Measurements from ENCODE around the gene RAPGEF2. TPM values are rescaled to one million over a fixed set of nuclear protein-coding genes. Genes with fewer than 3 reads are reported as not detected.

Gene RAPGEF2
- total and polyA plus RNA-seq, 2 donors (not counting 3 experiments of a cell fraction or from before 2014, with no cell fraction given): 28.7 to 55.2 TPM

DNA sequence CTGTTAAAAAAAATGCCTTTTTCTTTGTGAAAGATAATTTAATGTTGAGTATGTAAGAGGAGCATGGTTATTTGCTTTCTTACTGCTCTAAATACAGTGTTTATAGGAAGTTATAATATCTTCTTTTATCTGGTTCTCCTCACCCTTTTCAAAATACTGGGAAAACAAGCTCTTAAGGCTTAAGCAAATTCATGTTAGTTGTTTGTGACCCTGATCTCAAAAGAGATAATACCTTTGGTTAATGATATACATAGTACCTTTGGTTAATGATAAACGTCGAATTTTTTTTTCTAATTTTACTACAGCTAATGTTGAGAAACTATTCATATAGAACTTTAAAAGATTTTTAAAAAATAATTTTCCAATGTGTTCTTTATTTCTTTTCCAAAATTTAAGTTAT, 180.1 kb downstream of the RAPGEF2 start:
- DNase-seq (ENCODE audit: low read depth, low spot score) (no peak), FAIRE-seq (no peak)
- TF ChIP-seq, protein P1, sequence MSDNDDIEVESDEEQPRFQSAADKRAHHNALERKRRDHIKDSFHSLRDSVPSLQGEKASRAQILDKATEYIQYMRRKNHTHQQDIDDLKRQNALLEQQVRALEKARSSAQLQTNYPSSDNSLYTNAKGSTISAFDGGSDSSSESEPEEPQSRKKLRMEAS (IDR thresholded peaks at IDR 0.05; ENCODE audit: insufficient read depth, insufficient read length): no peak
- no peak for TF ChIP-seq MYC (IDR thresholded peaks at IDR 0.05; ENCODE audit: low read depth, low read length)
- TF ChIP-seq FOS (IDR thresholded peaks at IDR 0.05; ENCODE audit: borderline replicate concordance, insufficient read depth, low read length): no peak
- TF ChIP-seq JUN (IDR thresholded peaks at IDR 0.05; ENCODE audit: borderline replicate concordance, insufficient read depth, insufficient read length, low read depth): no peak
- TF ChIP-seq POLR2AphosphoS5 (IDR thresholded peaks at IDR 0.05; ENCODE audit: insufficient read depth, low read depth, low read length): no peak
- TF ChIP-seq GATA2 (IDR thresholded peaks at IDR 0.05; ENCODE audit: insufficient read depth, insufficient read length, low read depth, low read length): no peak
- TF ChIP-seq, protein P2, sequence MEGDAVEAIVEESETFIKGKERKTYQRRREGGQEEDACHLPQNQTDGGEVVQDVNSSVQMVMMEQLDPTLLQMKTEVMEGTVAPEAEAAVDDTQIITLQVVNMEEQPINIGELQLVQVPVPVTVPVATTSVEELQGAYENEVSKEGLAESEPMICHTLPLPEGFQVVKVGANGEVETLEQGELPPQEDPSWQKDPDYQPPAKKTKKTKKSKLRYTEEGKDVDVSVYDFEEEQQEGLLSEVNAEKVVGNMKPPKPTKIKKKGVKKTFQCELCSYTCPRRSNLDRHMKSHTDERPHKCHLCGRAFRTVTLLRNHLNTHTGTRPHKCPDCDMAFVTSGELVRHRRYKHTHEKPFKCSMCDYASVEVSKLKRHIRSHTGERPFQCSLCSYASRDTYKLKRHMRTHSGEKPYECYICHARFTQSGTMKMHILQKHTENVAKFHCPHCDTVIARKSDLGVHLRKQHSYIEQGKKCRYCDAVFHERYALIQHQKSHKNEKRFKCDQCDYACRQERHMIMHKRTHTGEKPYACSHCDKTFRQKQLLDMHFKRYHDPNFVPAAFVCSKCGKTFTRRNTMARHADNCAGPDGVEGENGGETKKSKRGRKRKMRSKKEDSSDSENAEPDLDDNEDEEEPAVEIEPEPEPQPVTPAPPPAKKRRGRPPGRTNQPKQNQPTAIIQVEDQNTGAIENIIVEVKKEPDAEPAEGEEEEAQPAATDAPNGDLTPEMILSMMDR (IDR thresholded peaks at IDR 0.05; ENCODE audit: extremely low read depth in 1 of 2, insufficient read depth in 1 of 2, low read depth in 1 of 2, low read length in 2 of 2): no peak
- TF ChIP-seq EZH2 (IDR thresholded peaks at IDR 0.05; ENCODE audit: borderline replicate concordance, low read depth, low read length, severe bottlenecking): no peak
- no peak for TF ChIP-seq POLR2A (IDR thresholded peaks at IDR 0.05; ENCODE audit: low read depth, low read length)
- peak overlapping the region; percentile 54 for H3K4me2 ChIP-seq (ENCODE audit: insufficient read depth, low read length)
- no peaks in the 10 kb centered on the region for H3K27me3 ChIP-seq (ENCODE audit: control insufficient read depth in 2 of 2, insufficient read depth in 2 of 2, low read length in 2 of 2)
- no peak overlapping the region for H2AFZ ChIP-seq (ENCODE audit: low read depth, low read length)
- ChIA-PET POLR2A (no interaction called here), CTCF (interaction anchor here (1.1 to 2.4 kb wide), 5 partner anchors 9 to 55 kb away, joined by 3 to 7 read pairs (median 4); no protein-coding TSS in a partner anchor)
- no peaks in the 10 kb centered on the region for H3K36me3 ChIP-seq (ENCODE audit: control insufficient read depth in 2 of 2, extremely low read depth in 1 of 2, insufficient read depth in 2 of 2, low read length in 2 of 2)
- H3K4me3 ChIP-seq (replicated peaks in 1 of 3; ENCODE audit: insufficient read depth in 1 of 3, low read depth in 1 of 3, low read length in 3 of 3): no peak overlapping the region
- no peaks in the 10 kb centered on the region for H3K9me3 ChIP-seq (replicated peaks; ENCODE audit: control insufficient read depth, insufficient read depth, low read length)
- dilution Hi-C loops (cut with MboI; ENCODE audit: extremely low pct_ligation_motif_present, low sequenced_read_pairs): no loop called here
- H3K9ac ChIP-seq (replicated peaks; ENCODE audit: extremely low read depth, insufficient read depth, low read length): peak overlapping the region; percentile 8
- no peaks in the 10 kb centered on the region for H3K9me1 ChIP-seq (replicated peaks; ENCODE audit: control insufficient read depth, extremely low read depth, insufficient read depth, low read length)
- H3K4me1 ChIP-seq (ENCODE audit: control insufficient read depth, extremely low read depth, insufficient read depth, low read length): peaks cover 20% of the 10 kb centered on the region
- H3K79me2 ChIP-seq (ENCODE audit: control insufficient read depth, insufficient read depth, low read length): no peaks in the 10 kb centered on the region
- BruUV-seq (replicated peaks): no TSS peak
- peak overlapping the region; percentile 35 for H3K27ac ChIP-seq (ENCODE audit: insufficient read depth, low read depth, low read length)
- H4K20me1 ChIP-seq (replicated peaks; ENCODE audit: control insufficient read depth, extremely low read depth, insufficient read depth, low read length): peaks cover 2% of the 10 kb centered on the region
- intact Hi-C loops (cut with micrococcal nuclease): no loop called here
